Renal pelvis (tissue), 12 donors: ENCODE results near the gene ROGDI. TPM values are rescaled to one million over a fixed set of nuclear protein-coding genes. Genes with fewer than 3 reads are reported as not detected.

Experiments used
- DNase-seq: peaks from one replicate; pipeline ENCODE4 v3.0.0-alpha.2; 2013
- long read RNA-seq, 16 experiments: transcript quantifications; one replicate each; lab custom pipeline, GENCODE V29; 2026
- polyA plus RNA-seq, 3 donors: library from polyadenylated mRNA; unstranded; fragments of 120-200 nt; gene quantifications; one replicate each; pipeline ENCODE4 v1.2.1, GENCODE V29; 2013; ENCODE audit not compliant: insufficient read length in 3 of 3

Gene ROGDI
- polyA plus RNA-seq = 10 to 100 TPM; 22.7 to 45.1 (median 32.9) TPM
- long read RNA-seq, donor 1, transcript ROGDI-201 (11 exons, 1,735 nt) = major isoform, 11 of 22 reads
- long read RNA-seq, donor 1, partial matches to known transcripts = 6 of 22 reads
- long read RNA-seq, donor 1, other reads (novel, unspliced or antisense) = 0 of 22 reads
- long read RNA-seq, donor 2, transcript ROGDI-201 (11 exons, 1,735 nt) = major isoform, 18 of 50 reads
- long read RNA-seq, donor 2, partial matches to known transcripts = 29 of 50 reads
- long read RNA-seq, donor 2, other reads (novel, unspliced or antisense) = 0 of 50 reads
- long read RNA-seq, donor 3, transcript ROGDI-201 (11 exons, 1,735 nt) = major isoform, 16 of 32 reads
- long read RNA-seq, donor 3, partial matches to known transcripts = 10 of 32 reads
- long read RNA-seq, donor 3, other reads (novel, unspliced or antisense) = 0 of 32 reads
- long read RNA-seq, donor 4, transcript ROGDI-201 (11 exons, 1,735 nt) = major isoform, 14 of 36 reads
- long read RNA-seq, donor 4, transcript ROGDI-213 (7 exons, 2,684 nt) = minor isoform, 6 of 36 reads
- long read RNA-seq, donor 4, partial matches to known transcripts = 14 of 36 reads
- long read RNA-seq, donor 4, other reads (novel, unspliced or antisense) = 0 of 36 reads
- long read RNA-seq, donor 5, transcript ROGDI-201 (11 exons, 1,735 nt) = major isoform, 5 of 5 reads
- long read RNA-seq, donor 5, partial matches to known transcripts = 0 of 5 reads
- long read RNA-seq, donor 5, other reads (novel, unspliced or antisense) = 0 of 5 reads
- long read RNA-seq, donor 6, transcript ROGDI-213 (7 exons, 2,684 nt) = minor isoform, 8 of 35 reads
- long read RNA-seq, donor 6, transcript ROGDI-201 (11 exons, 1,735 nt) = major isoform, 13 of 35 reads
- long read RNA-seq, donor 6, partial matches to known transcripts = 14 of 35 reads
- long read RNA-seq, donor 6, other reads (novel, unspliced or antisense) = 0 of 35 reads
- long read RNA-seq, donor 7, transcript ROGDI-201 (11 exons, 1,735 nt) = major isoform, 12 of 28 reads
- long read RNA-seq, donor 7, partial matches to known transcripts = 10 of 28 reads
- long read RNA-seq, donor 7, other reads (novel, unspliced or antisense) = 0 of 28 reads
- long read RNA-seq, donor 8, transcript ROGDI-201 (11 exons, 1,735 nt) = major isoform, 5 of 19 reads
- long read RNA-seq, donor 8, partial matches to known transcripts = 12 of 19 reads
- long read RNA-seq, donor 8, other reads (novel, unspliced or antisense) = 0 of 19 reads
- long read RNA-seq, donor 9, transcript ROGDI-201 (11 exons, 1,735 nt) = major isoform, 14 of 38 reads
- long read RNA-seq, donor 9, partial matches to known transcripts = 19 of 38 reads
- long read RNA-seq, donor 9, other reads (novel, unspliced or antisense) = 0 of 38 reads
- long read RNA-seq, donor 10, partial matches to known transcripts = 0 of 5 reads
- long read RNA-seq, donor 10, other reads (novel, unspliced or antisense) = 0 of 5 reads
- long read RNA-seq, donor 11, transcript ROGDI-201 (11 exons, 1,735 nt) = major isoform, 10 of 25 reads
- long read RNA-seq, donor 11, partial matches to known transcripts = 14 of 25 reads
- long read RNA-seq, donor 11, other reads (novel, unspliced or antisense) = 0 of 25 reads
- long read RNA-seq, donor 12, transcript ROGDI-201 (11 exons, 1,735 nt) = major isoform, 19 of 105 reads
- long read RNA-seq, donor 12, partial matches to known transcripts = 80 of 105 reads
- long read RNA-seq, donor 12, other reads (novel, unspliced or antisense) = 0 of 105 reads
- long read RNA-seq, donor 13, transcript ROGDI-201 (11 exons, 1,735 nt) = major isoform, 9 of 9 reads
- long read RNA-seq, donor 13, partial matches to known transcripts = 0 of 9 reads
- long read RNA-seq, donor 13, other reads (novel, unspliced or antisense) = 0 of 9 reads
- long read RNA-seq, donor 14 = 0 reads
- long read RNA-seq, donor 15 = 0 reads
- long read RNA-seq, donor 16, transcript ROGDI-201 (11 exons, 1,735 nt) = major isoform, 10 of 34 reads
- long read RNA-seq, donor 16, partial matches to known transcripts = 18 of 34 reads
- long read RNA-seq, donor 16, other reads (novel, unspliced or antisense) = 0 of 34 reads

- peak; percentile 80 for DNase-seq
Measured at GRCh38 chr16:4801962-4802658, at the start of gene ROGDI. ROGDI (minus strand) TSS chr16:4802633; CDS start chr16:4802571, 62 bp downstream.

- no peak for DNase-seq
Measured at GRCh38 chr16:4850211-4850610, 47.8 kb upstream of the ROGDI start.

- DNase-seq = peak; percentile 29
Measured at GRCh38 chr16:4847774-4848587, 45.5 kb upstream of the ROGDI start.

- DNase-seq = peak; percentile 97
Measured at GRCh38 chr16:4846901-4847773, 44.7 kb upstream of the ROGDI start, which contains the start of the genes GLYR1 and UBN1. GLYR1 (minus strand) TSS chr16:4847288; CDS start chr16:4847265, 23 bp downstream. UBN1 (plus strand) TSS chr16:4847481; CDS start chr16:4852918, 5,437 bp downstream.

DNA sequence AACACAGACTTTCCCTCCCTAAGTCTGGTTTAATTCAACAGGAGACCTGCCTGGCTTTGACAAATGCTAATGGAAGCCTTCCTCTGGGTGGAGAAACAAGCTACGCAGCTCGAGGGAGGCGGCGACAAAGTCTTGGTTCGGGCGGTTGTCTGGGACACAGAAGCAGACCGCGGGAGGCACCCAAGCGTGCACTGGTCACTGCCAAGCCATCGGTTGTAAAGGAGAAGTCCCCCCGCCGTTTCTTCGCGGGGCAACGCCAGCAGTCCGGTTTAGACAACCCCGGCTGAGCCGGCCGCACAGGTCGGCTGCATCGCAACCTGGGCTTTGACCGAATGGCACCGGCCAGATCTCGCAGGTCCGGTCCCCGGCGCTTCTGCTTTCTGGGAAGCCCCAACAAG is 44.1 kb upstream of the ROGDI start:
- DNase-seq = peak; percentile 50

GRCh38 chr16:4840984-4841383 is 38.6 kb upstream of the ROGDI start:
- DNase-seq = no peak

DNA sequence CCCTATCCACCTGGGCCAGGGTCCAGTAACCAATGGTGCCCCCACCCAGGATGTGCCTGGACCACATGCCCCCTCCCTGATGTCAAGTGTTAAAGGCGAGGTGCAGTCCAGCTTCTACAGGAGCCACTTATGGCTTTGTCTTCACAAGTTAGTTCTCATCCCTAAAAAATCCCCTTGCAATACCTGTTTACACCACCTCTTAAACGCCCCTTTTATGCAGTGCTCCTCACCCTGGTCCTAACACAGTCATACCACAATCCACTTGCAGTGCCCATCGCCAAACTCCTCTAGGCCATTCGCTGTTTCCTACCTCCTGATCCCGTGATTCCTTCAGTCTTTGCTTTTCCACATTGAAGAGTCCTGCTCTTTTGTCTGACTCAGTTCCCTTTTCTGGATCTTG is 37.5 kb upstream of the ROGDI start:
- DNase-seq = no peak

- no peak for DNase-seq
Measured at GRCh38 chr16:4837733-4838501, 35.5 kb upstream of the ROGDI start.

DNA sequence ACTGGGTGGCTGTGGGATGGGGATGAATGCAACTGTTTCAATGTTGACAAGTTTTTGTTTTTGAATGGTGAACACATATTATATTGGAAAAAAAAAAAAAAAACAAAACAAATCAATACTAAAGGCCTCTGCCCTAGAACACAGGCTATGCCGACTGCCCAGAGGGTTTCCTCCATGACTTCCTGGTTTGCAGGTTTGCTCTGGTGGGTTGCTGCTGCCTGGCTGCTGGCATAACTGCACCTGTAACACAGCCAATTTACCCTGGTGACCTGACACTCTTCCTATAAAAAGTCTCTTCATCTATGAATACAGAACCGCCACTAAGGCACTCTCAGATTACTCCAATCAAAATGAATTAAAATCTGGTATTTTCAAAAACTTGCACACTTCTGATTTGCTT is 34.3 kb upstream of the ROGDI start:
- DNase-seq = no peak

- no peak for DNase-seq
Measured at GRCh38 chr16:4833584-4833983, 31.2 kb upstream of the ROGDI start.

DNA sequence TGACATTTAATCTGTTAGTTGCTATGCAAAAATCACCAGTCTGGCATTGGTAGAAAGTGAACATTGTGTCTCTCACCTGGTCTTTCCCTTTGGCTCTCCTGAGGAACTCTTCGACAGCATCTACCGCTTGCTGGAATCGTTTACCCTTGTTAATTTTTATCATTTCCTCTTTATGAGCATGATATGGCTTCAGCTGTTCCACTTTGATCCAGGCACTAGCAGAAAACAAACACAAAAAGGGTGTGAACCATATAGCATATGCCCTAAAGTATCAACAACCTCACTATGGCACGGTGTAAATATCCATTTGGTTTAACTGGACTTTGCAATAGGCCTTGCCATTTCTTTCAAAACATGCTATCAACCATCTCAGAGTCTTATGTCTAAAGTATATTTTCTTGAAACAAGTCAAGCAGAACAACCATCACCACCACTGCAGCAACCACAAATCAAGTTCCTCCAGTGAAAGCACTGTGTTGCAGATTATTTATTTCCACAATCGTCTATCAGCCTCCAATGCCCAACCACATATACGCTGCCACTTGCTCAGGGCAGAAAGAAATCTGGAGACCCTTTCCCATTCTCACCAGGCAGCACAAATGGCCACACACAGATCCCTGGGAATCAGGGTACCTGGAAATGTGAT is 30.4 kb upstream of the ROGDI start:
- DNase-seq = no peak

GRCh38 chr16:4831616-4832015 is 29.2 kb upstream of the ROGDI start:
- no peak for DNase-seq

DNA sequence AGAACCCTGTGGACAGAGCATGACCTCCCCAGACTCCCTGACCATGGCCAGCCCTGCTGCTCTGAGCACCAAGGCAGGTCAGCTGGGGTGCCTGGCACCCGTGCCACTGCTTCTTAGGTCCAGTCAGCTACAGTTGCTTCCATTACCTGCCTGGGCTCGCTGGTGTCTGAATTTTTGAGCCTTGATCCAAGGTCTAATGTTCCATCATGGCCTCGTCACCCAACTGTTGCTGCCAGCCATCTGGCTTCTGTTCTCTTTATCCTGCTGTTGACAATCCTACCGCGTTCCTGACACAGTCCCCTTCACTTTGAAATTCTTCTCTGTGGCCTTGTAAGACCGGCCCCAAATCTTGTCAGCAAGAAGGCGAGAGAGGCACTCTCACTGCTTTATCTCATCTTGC is 28.0 kb upstream of the ROGDI start:
- no peak for DNase-seq

- no peak for DNase-seq
Measured at GRCh38 chr16:4828567-4829321, 26.3 kb upstream of the ROGDI start.

- DNase-seq = no peak
Measured at GRCh38 chr16:4826980-4827379, 24.5 kb upstream of the ROGDI start.
